Measurements from ENCODE around the gene PACS2. TPM values are rescaled to one million over a fixed set of nuclear protein-coding genes. Genes with fewer than 3 reads are reported as not detected.
"Not testable (repeated sequence)": the region's sequence is repeated elsewhere in the genome, so short reads cannot be mapped to it uniquely, and the experiment has no call there.

Gene PACS2
- polyA plus RNA-seq, 12 donors: 67.5 to 107 (median 84.6) TPM; not detected in 1

GRCh38 chr14:105330491-105330895, 15.9 kb downstream of the PACS2 start:
- DNase-seq: no peak

GRCh38 chr14:105331575-105332349, 17.2 kb downstream of the PACS2 start:
- no peak for DNase-seq

- DNase-seq: no peak
These were observed 17.9 kb downstream of the PACS2 start for GRCh38 chr14:105332350-105332874.

GRCh38 chr14:105333020-105333490, 18.5 kb downstream of the PACS2 start:
- no peak for DNase-seq

- DNase-seq: no peak
These were observed 19.2 kb downstream of the PACS2 start for GRCh38 chr14:105333613-105334364.

- DNase-seq: no peak
These were observed 20.1 kb downstream of the PACS2 start for GRCh38 chr14:105334383-105335230.

GRCh38 chr14:105335231-105335542, 20.6 kb downstream of the PACS2 start:
- not testable (repeated sequence) for DNase-seq

GRCh38 chr14:105335735-105336476, 21.4 kb downstream of the PACS2 start:
- no peak for DNase-seq

- no peak for DNase-seq
These were observed 22.1 kb downstream of the PACS2 start for GRCh38 chr14:105336477-105337287.

GRCh38 chr14:105337433-105337832, 22.9 kb downstream of the PACS2 start:
- no peak for DNase-seq

GRCh38 chr14:105337966-105338741, 23.6 kb downstream of the PACS2 start:
- DNase-seq: no peak

GRCh38 chr14:105340821-105341733, 26.5 kb downstream of the PACS2 start:
- peak; percentile 61 for DNase-seq

- DNase-seq: no peak
These were observed 28.6 kb downstream of the PACS2 start for GRCh38 chr14:105343194-105343593.

GRCh38 chr14:105346200-105346533, 31.6 kb downstream of the PACS2 start:
- DNase-seq: no peak

- no peak for DNase-seq
These were observed 32.5 kb downstream of the PACS2 start for GRCh38 chr14:105346876-105347586.

GRCh38 chr14:105347587-105347968, 33.0 kb downstream of the PACS2 start:
- DNase-seq: no peak

- DNase-seq: no peak
These were observed 33.8 kb downstream of the PACS2 start for GRCh38 chr14:105348169-105348944.
